Raji (cell line): ENCODE results near the gene NOL12.
A peak's percentile ranks its signal among the peaks of the same experiment; 100 is the strongest.

Source experiments
- POLR2A ChIP-seq: IDR thresholded peaks from 2 replicates; pipeline ENCODE4 v1.6.1; 2011; ENCODE audit warnings: low read depth, low read length, control low read depth; ENCODE audit not compliant: insufficient read depth

NOL12 gene

GRCh38 chr22:37672206-37672919, 13.8 kb upstream of the NOL12 start:
- no peak for TF ChIP-seq POLR2A

GRCh38 chr22:37672920-37673455, 13.2 kb upstream of the NOL12 start:
- no peak for TF ChIP-seq POLR2A

- no peak for TF ChIP-seq POLR2A
Observed at GRCh38 chr22:37674248-37674647, 11.9 kb upstream of the NOL12 start.

- no peak for TF ChIP-seq POLR2A
Observed at GRCh38 chr22:37674951-37675929, 10.9 kb upstream of the NOL12 start, which contains the start of gene LGALS1. TSS of gene LGALS1 (plus strand) at chr22:37675636. CDS start at chr22:37675703, 67 bp downstream.

- TF ChIP-seq POLR2A = no peak
Observed at GRCh38 chr22:37675930-37676735, 10.0 kb upstream of the NOL12 start.

GRCh38 chr22:37676736-37677492, 9.2 kb upstream of the NOL12 start:
- peak; percentile 35; the same call in 1 of the 2 replicates for TF ChIP-seq POLR2A

GRCh38 chr22:37677493-37677974, 8.6 kb upstream of the NOL12 start:
- TF ChIP-seq POLR2A = no peak

GRCh38 chr22:37678372-37678771, 7.8 kb upstream of the NOL12 start:
- no peak for TF ChIP-seq POLR2A

GRCh38 chr22:37679670-37680069, 6.5 kb upstream of the NOL12 start:
- no peak for TF ChIP-seq POLR2A

GRCh38 chr22:37680191-37680851, 5.8 kb upstream of the NOL12 start:
- no peak for TF ChIP-seq POLR2A

- TF ChIP-seq POLR2A = no peak
Observed at GRCh38 chr22:37681001-37681424, 5.1 kb upstream of the NOL12 start.

- no peak for TF ChIP-seq POLR2A
Observed at GRCh38 chr22:37681556-37682049, 4.5 kb upstream of the NOL12 start.
